Left ventricle myocardium superior (tissue), 1 donor: Measurements from ENCODE around the gene B3GALT6. TPM values are rescaled to one million over a fixed set of nuclear protein-coding genes. Genes with fewer than 3 reads are reported as not detected.

Experiments used
- ATAC-seq: fragments of 200-7000 bp; cut with Tn5 transposase; one replicate; pipeline ENCODE4 v1.9.1; 2020; ENCODE audit warnings: mild to moderate bottlenecking, moderate library complexity
- DNase-seq: peaks from one replicate; pipeline ENCODE4 v3.0.0-alpha.2; 2020
- intact Hi-C: fragments of 100-400 bp; cut with micrococcal nuclease; formaldehyde crosslinking; loops from one replicate; pipeline ENCODE4 v1.11.0; 2022
- total RNA-seq: library from RNA; stranded (reverse); fragmentation: NEBNext Ultra II Directional; extraction: Animal tissue kit (Norgen Biotek cat#: 25700); gene quantifications from one replicate; pipeline ENCODE4 v1.2.1, GENCODE V29; 2021
- donor health status: DM: no; HTN: yes; CAD: no; lungs with severe emphysema.

B3GALT6 gene
- total RNA-seq, 1 donor from 2014 or later = 7.5 TPM

DNA sequence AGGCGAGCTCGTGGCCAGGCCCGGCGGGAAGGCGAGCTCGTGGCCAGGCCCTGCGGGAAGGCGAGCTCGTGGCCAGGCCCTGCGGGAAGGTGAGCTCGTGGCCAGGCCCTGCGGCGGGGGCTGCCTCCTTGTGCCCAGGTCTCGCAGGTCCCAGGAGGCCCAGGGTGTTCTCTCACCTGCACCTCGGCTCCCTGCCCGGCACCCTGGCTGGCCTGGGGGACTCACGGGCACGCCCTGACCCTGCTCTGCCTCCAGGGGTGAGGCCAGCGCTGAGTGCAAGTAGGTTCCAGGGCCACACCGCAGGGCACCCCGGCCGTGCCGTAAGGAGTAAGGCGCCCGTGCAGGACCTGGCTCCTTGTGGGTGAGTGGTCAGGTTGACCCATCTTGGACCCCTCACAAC is 4.7 kb upstream of the B3GALT6 start:
- ATAC-seq = no peak
- intact Hi-C loops = no loop called here
- DNase-seq = no peak

- no peak for ATAC-seq
- intact Hi-C loops = no loop called here
- DNase-seq = no peak
Measured at GRCh38 chr1:1228187-1228586, 3.9 kb upstream of the B3GALT6 start.

DNA sequence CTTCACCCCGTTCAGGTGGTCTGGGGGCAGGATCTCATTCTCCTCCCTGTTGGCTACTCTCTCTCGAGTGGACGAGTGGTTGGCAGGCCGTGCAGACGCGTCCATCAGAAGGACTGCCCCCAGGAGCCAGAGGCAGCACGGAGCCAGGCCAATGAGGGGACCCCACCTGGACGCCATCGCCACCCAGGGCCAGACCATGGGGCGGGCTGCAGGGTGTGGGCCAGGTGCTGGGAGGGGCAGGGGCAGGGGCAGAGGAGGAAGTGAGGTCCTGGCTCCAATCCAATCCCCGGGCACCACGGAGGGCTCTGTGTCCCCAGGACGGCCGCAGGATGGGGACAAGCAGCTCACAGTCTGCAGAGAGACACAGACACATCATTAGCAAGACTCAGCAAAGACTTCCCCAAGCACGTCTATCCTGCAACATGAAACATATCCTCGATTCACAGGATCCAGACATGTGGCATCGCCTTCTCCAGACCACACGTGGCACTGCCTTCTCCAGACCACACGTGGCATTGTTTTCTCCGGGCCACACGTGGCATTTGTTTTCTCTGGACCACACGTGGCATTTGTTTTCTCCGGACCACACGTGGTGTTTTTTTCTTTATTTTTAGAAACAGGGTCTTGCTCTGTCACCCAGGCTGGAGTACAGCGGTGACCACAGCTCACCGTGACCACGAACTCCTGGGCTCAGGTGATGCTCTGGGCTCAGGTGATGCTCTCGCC is 3.3 kb upstream of the B3GALT6 start:
- intact Hi-C loops = no loop called here
- ATAC-seq = no peak
- no peak for DNase-seq

DNA sequence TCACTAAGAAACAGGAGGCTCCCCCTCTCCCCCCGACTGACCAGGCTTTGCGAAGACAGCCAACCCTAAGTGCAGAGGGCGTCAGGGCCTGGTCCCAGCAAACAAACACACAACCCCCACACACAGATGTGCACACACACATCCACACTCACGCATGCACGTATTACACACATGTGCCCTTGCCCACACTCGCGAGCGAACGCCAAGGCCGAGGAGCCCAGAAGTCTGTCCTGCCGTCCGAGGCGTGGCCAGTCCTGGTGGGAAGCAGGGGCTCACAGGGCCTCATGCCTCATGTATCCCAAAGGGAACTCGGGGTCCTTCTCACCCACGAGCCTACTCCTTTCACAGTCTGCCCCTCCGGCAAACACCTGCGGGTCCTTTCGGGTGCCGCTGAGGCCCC is 2.3 kb upstream of the B3GALT6 start:
- ATAC-seq = no peak
- no peak for DNase-seq
- intact Hi-C loops = no loop called here

GRCh38 chr1:1230656-1231399 is 1.2 kb upstream of the B3GALT6 start:
- intact Hi-C loops = no loop called here
- no peak for DNase-seq
- ATAC-seq = no peak

DNA sequence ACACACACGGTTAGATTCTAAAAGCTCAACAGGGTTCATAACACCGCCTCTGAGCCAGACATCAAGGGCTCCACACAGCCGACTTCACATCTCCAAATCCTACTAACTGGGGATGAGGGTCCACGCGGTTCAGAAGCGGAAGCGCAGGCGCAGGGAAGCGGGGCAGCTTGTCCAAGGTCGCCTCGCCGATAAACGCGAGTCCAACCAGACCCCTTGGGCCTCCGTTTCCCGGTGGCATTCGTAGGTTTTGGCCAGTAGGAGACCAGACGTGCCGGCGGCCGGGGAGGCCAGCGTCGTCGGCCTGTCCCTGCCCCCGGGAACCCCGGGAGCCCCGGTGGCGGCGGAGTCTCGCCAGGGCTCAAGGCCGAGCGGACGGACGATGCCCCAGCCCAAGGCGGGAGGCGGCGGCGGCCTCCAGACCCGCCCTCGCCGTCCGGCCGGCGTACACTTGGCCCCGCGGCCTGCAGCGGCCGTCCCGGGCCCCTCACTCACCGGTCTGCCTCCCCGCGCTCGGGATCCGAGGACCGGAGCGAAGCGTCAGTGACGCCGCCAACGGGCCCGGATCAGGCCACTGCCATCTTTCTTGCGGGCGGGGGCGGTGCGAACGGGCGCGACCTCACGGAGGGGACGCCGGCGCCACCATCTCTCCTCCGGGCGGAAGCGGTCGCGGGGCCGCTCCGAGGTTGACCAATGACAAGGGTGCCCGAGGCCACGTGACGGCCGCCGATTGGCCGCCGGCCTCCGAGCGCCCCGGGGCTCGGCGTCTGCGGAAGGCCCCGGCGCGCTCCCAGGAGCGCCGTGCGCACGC is 433 bp upstream of the B3GALT6 start, which contains the start of gene SDF4:
Gene SDF4, minus strand, starts transcription at position 602 of the 808 bp plus-strand sequence. CDS start 3,229 bp downstream, outside the sequence.
- peak; percentile 98 for DNase-seq
- ATAC-seq = peak; percentile 97
- intact Hi-C loops = no loop called here

GRCh38 chr1:1232796-1233566 is 944 bp downstream of the B3GALT6 start:
- DNase-seq = no peak
- no peak for ATAC-seq
- intact Hi-C loops = no loop called here

- intact Hi-C loops = no loop called here
- ATAC-seq (no peak), DNase-seq (no peak)
Measured at GRCh38 chr1:1233567-1233892, 1.5 kb downstream of the B3GALT6 start.

DNA sequence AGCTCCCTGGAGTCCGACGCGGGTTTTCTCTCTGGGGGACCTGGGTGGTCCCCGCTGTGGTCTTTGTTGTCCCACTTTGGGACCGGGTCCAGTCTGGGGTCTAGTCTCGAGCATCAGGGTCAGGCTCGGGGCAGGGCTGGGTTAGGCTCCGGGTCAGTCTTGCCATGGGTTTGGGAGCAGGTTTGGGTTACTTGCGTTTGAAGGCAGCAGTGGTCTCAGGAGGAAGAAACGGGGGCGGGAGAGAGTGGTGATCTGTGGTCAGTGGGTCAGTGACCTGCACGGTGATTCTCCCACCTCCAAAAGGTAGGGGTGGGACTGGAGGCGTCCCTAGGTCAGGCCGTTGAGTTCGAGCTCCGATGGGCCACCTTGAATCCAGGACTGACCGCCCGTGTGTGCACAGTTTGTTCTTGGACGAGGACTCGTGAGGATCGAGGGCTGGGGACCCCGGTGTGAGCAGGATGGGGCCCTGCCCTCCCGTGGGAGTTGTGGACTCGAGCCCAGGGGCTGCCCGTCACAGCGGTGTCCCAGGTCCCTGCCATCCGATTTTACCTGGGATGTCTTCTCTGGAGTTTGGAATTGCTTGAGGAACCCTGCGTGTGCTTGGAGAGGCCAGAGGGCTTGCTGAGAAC is 2.3 kb downstream of the B3GALT6 start:
- DNase-seq (no peak), ATAC-seq (no peak)
- intact Hi-C loops = no loop called here

- ATAC-seq = no peak
- DNase-seq = no peak
- intact Hi-C loops = no loop called here
Measured at GRCh38 chr1:1235016-1235744, 3.1 kb downstream of the B3GALT6 start.

DNA sequence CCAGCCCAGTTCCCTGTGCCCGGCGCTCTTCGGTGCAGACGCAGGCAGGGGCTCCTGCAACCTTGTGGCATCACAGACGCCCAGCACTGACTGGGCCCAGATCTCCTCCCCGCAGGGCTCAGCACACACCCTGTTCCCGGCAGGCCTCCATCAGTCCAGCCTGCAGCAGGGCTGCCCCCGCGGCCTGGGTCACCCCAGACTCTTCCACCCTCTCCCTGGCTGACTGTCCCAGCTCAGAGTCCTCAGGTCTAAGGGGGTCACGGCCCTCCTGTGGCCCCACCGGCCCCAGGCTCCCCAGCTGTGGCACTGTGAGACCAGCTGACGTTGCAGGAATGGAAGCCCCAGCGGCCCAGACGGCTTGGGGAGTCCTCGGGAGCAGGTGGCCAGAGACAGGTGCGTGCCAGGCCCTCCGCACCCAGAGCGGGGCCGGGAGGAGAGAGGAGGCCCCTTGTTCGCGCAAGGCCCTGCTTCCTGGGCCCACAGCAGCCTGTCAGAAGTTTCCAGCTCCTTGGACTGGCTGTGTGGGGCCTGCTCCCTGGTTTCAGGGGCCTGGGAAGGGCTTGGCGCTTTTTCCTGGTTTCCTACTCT is 4.2 kb downstream of the B3GALT6 start:
- intact Hi-C loops = no loop called here
- DNase-seq (no peak), ATAC-seq (no peak)

DNA sequence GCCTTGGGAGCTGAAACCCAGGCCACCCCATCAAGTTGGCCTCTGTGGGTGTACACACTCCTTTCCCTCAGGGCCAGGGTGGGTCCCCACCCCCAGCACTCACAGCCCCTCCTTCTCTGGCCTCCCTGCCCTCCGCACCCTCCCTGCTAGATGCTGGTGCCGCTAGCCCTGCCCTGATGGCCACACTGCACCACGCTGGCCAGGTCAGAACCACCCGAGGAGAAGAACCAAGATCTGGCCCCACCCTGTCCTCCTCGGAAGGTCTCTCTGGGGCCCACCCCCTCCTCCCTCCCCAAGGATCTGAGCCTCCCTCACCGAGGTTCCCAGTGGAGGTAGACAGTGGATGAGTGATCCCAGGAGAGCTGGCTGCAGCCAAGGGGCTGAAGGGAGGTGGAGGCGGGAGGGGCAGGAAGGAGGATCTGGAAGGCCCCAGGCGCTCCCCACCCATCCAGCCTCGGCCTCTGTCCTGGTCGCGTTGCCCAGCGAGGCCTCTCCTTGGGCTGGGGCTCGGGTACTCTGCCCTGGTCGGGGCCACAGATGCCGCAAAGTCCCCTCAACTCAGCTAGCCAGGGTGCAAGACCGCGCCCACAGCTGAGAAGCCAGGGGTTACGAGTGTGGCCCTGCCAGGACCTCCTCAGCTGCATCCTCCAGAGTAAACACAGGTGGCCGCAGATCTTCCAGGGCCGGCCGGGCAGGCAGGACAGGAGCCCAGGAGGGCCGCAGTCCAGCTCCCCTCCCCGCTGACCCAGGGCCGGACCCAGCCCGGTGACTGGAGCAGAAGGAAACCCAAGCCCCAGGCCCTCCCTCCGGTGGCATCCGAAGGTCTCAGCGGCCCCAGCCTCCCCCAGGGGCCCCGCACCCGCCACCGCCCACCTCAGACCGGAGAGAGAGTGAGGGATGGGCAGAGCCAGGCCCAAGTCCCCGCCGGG is 5.2 kb downstream of the B3GALT6 start:
- DNase-seq = no peak
- intact Hi-C loops = no loop called here
- no peak for ATAC-seq

DNA sequence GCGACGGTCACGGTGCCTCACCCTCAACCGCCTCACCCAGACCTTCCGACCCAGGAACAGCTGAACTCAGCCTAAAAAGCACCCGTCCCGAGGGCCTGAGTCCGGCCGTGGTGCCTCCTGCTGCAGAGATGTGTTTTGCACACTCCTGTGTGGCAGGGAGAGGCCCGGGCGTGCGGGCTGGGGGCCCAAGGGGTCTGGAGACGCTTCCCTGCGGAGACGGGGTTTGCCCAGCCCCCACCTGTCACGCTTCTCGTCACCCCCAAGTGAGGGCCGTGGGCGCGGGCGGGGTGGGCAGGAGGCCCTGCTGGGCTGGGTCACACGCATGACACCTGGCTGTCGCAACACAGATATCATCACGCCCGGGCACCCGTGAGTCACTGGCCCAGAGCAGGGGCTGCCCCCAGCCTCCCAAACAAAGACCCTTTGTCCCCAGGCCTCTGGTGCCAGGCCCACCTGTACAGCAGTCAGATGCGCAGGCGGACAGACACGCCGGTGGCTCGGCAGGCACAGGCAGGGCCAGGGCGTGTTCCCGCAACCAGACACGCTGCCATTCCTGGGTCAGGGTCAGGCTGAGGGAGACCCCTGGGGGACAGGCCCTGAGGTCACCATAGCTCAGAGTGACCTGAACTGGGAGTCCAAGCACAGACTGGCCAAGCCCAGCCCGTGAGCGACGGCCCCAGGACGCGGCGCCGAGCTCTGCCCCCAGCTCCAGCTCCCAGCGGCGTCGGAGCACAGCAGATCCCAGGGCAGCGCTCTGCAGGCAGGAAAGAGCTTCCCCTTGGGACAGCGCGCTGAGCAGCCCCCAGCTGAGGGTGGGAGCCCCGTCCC is 6.1 kb downstream of the B3GALT6 start:
- no peak for DNase-seq
- intact Hi-C loops = no loop called here
- ATAC-seq = no peak

- no peak for DNase-seq
- intact Hi-C loops = no loop called here
- ATAC-seq = no peak
Measured at GRCh38 chr1:1238702-1239178, 6.7 kb downstream of the B3GALT6 start.

- intact Hi-C loops = no loop called here
- no peak for ATAC-seq
Measured at GRCh38 chr1:1239227-1239613, 7.2 kb downstream of the B3GALT6 start.

More at GRCh38 chr1:1239227-1239613, 7.2 kb downstream of the B3GALT6 start:
- no peak for DNase-seq
